ENCODE results near the gene RGMA.

RGMA gene

GRCh38 chr15:93081399-93081798 is 7.6 kb downstream of the RGMA start:
- Histone ChIP-seq H3K4me1 (ENCODE audit: control insufficient read depth, insufficient read depth, low read length, poor library complexity, severe bottlenecking) (no peaks in the 10 kb centered on the region), H3K4me3 (ENCODE audit: insufficient read depth, low read depth, low read length, poor library complexity, severe bottlenecking) (no peak overlapping the region), H3K27ac (ENCODE audit: insufficient read depth, low read length, poor library complexity, severe bottlenecking) (no peak overlapping the region), H3K9me3 (ENCODE audit: control insufficient read depth, low read length) (no peaks in the 10 kb centered on the region), H3K27me3 (replicated peaks; ENCODE audit: control insufficient read depth, insufficient read depth, low read length, poor library complexity, severe bottlenecking) (no peaks in the 10 kb centered on the region), H3K36me3 (ENCODE audit: control insufficient read depth, insufficient read depth, low read length) (no peaks in the 10 kb centered on the region)
- DNase-seq: no peak

DNA sequence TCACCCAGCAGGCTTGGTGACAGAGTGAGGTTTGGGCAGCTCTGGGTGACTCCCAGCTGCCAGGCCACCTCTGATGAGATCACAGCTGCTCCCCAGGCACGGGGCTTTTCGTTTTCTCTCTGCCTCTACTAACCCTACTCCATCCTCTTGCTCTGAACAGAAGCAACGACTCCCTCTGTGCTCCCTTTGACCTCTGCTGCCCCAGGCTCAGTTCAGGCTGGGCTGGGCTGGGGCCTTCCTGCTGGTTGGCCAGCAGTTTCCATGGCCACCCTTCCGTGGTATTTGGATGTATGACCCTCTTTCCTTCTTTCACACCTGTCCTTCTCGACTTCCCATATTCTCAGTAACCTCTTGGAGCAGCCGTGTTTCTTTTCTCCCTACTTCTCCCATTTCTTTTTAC is 8.6 kb downstream of the RGMA start:
- no peak overlapping the region for H3K4me3 ChIP-seq (ENCODE audit: insufficient read depth, low read depth, low read length, poor library complexity, severe bottlenecking)
- no peak for DNase-seq
- H3K27me3 ChIP-seq (replicated peaks; ENCODE audit: control insufficient read depth, insufficient read depth, low read length, poor library complexity, severe bottlenecking): no peaks in the 10 kb centered on the region
- H3K36me3 ChIP-seq (ENCODE audit: control insufficient read depth, insufficient read depth, low read length): no peaks in the 10 kb centered on the region
- H3K9me3 ChIP-seq (ENCODE audit: control insufficient read depth, low read length): no peaks in the 10 kb centered on the region
- no peaks in the 10 kb centered on the region for H3K4me1 ChIP-seq (ENCODE audit: control insufficient read depth, insufficient read depth, low read length, poor library complexity, severe bottlenecking)
- no peak overlapping the region for H3K27ac ChIP-seq (ENCODE audit: insufficient read depth, low read length, poor library complexity, severe bottlenecking)

DNA sequence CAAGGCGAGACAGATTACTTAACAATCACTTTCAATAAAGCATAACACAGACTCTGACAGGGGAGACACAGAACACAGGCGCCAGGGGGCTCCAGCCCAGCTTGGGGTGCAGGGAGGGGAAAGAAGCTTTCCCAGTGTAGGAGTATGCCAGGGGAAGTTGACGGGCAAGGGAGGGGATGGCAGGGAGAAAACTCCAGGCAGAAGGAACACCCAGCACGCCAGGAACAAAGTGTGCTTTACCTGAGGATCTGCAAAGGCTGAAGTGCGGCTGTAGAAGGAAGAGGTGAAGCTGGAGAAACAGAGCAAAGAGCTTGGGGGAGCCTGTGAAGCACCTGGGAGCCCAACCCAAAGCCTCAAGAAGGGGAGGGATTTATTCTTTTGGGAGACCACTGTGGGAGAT is 12.1 kb downstream of the RGMA start:
- H3K9me3 ChIP-seq (ENCODE audit: control insufficient read depth, low read length): no peaks in the 10 kb centered on the region
- H3K27me3 ChIP-seq (replicated peaks; ENCODE audit: control insufficient read depth, insufficient read depth, low read length, poor library complexity, severe bottlenecking): peaks cover 16% of the 10 kb centered on the region
- H3K4me1 ChIP-seq (ENCODE audit: control insufficient read depth, insufficient read depth, low read length, poor library complexity, severe bottlenecking): peaks cover 15% of the 10 kb centered on the region
- no peak overlapping the region for H3K4me3 ChIP-seq (ENCODE audit: insufficient read depth, low read depth, low read length, poor library complexity, severe bottlenecking)
- H3K27ac ChIP-seq (ENCODE audit: insufficient read depth, low read length, poor library complexity, severe bottlenecking): no peak overlapping the region
- DNase-seq: no peak
- no peaks in the 10 kb centered on the region for H3K36me3 ChIP-seq (ENCODE audit: control insufficient read depth, insufficient read depth, low read length)

DNA sequence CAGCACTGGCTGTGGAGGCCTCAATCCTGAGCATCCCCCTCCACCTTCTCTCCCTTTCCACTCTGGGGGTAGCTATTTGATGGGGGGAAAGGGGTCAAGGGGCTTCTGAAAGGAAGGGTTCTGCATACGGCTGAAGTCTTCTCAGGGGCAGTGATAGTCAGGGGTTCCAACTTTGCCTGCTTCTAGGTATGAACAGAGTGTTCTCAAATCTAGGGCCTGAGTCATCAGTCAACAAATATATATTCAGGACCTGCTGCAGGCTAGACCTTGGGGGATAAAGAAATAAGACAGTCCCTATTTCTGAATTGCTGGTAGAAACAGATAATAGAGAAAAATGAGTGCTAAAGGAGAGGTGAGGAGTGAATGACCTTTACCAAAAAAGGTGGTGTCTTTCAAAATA is 12.8 kb downstream of the RGMA start:
- H3K27ac ChIP-seq (ENCODE audit: insufficient read depth, low read length, poor library complexity, severe bottlenecking): no peak overlapping the region
- H3K36me3 ChIP-seq (ENCODE audit: control insufficient read depth, insufficient read depth, low read length): no peaks in the 10 kb centered on the region
- no peak for DNase-seq
- H3K9me3 ChIP-seq (ENCODE audit: control insufficient read depth, low read length): no peaks in the 10 kb centered on the region
- no peak overlapping the region for H3K4me3 ChIP-seq (ENCODE audit: insufficient read depth, low read depth, low read length, poor library complexity, severe bottlenecking)
- H3K4me1 ChIP-seq (ENCODE audit: control insufficient read depth, insufficient read depth, low read length, poor library complexity, severe bottlenecking): peaks cover 15% of the 10 kb centered on the region
- peaks cover 23% of the 10 kb centered on the region for H3K27me3 ChIP-seq (replicated peaks; ENCODE audit: control insufficient read depth, insufficient read depth, low read length, poor library complexity, severe bottlenecking)

GRCh38 chr15:93074599-93074998 is 14.4 kb downstream of the RGMA start:
- H3K27me3 ChIP-seq (replicated peaks; ENCODE audit: control insufficient read depth, insufficient read depth, low read length, poor library complexity, severe bottlenecking): peaks cover 27% of the 10 kb centered on the region
- H3K4me3 ChIP-seq (ENCODE audit: insufficient read depth, low read depth, low read length, poor library complexity, severe bottlenecking): no peak overlapping the region

DNA sequence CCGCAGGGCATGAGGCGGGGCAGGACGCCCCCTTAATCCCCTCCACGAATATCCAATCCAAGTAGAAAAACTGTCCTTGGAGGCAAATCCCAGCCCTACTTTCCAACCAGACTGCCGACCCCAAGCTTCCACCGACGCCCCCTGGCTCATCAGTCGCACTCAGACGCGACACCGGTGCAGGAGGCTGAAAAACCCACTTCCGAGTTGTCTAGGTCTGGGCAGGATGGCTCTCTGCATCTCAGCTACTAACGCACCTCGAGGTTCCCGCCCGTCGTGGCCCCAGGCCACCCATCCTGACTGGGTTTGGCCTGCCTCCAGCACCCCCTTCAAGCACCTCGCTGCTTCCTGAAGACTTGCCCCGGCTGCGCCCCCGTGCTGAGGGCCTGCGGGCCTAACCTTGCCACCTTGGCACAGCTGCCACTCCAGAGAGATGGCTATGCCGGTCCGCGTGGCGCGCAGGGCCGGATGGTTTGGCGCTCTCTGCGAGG is 15.5 kb downstream of the RGMA start:
- H3K4me3 ChIP-seq (ENCODE audit: insufficient read depth, low read depth, low read length, poor library complexity, severe bottlenecking): no peak overlapping the region
- DNase-seq: no peak
- H3K4me1 ChIP-seq (ENCODE audit: control insufficient read depth, insufficient read depth, low read length, poor library complexity, severe bottlenecking): peaks cover 15% of the 10 kb centered on the region
- no peaks in the 10 kb centered on the region for H3K36me3 ChIP-seq (ENCODE audit: control insufficient read depth, insufficient read depth, low read length)
- H3K27ac ChIP-seq (ENCODE audit: insufficient read depth, low read length, poor library complexity, severe bottlenecking): no peak overlapping the region
- H3K9me3 ChIP-seq (ENCODE audit: control insufficient read depth, low read length): no peaks in the 10 kb centered on the region
- peaks cover 27% of the 10 kb centered on the region for H3K27me3 ChIP-seq (replicated peaks; ENCODE audit: control insufficient read depth, insufficient read depth, low read length, poor library complexity, severe bottlenecking)

More at GRCh38 chr15:93074599-93074998, 14.4 kb downstream of the RGMA start:
- Histone ChIP-seq H3K36me3 (ENCODE audit: control insufficient read depth, insufficient read depth, low read length) (no peaks in the 10 kb centered on the region), H3K9me3 (ENCODE audit: control insufficient read depth, low read length) (no peaks in the 10 kb centered on the region), H3K4me1 (ENCODE audit: control insufficient read depth, insufficient read depth, low read length, poor library complexity, severe bottlenecking) (peaks cover 15% of the 10 kb centered on the region), H3K27ac (ENCODE audit: insufficient read depth, low read length, poor library complexity, severe bottlenecking) (no peak overlapping the region)
- DNase-seq: no peak

DNA sequence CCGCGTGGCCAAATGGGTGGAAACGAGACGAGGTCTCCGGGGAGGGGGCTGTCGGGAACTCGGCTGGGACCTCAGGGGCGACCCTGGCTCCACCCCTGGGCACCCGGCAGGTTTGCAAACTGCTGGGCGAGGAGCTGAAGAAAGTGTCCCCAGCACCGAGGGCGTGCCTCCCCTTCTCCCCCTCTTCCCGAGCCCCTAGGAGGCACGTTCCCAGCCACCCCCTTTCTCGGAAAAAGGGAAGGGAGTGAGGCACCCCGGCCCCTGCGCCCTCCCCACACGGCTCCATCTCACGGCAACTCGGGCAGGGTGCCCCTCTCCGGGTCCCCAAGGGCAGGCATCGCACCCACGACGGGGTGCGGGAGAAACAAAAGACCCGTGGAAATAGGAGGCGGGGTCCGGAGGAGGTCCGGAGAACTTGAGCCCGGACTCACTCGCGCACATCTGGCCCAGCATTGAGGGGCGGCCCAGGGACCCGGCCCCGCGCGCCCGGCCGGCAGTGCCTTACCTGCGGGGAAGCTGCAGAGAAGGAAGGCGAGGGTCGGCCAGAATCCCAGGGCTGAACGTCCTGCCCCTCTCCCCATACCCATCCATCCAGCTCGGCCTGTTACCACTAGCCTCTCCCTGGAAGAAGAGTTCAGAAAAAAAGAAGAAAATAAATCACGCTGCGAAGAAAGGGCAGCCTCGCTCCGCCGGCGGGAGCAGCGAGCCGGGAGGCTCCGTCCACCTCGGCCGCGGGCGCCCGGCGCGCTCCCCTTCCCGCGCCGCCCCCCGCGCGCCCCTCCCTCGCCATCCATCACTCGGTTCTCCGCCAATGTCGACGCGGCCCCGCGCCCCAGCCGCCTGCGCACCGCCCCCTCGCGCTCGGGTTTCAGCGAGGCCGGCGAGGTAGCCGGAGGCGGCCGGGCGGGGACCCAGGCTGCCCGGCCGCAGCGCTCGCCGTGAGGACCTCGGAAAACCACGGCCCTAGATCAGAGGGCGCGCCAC is 16.3 kb downstream of the RGMA start:
- Histone ChIP-seq H3K9me3 (ENCODE audit: control insufficient read depth, low read length) (no peaks in the 10 kb centered on the region), H3K27me3 (replicated peaks; ENCODE audit: control insufficient read depth, insufficient read depth, low read length, poor library complexity, severe bottlenecking) (peaks cover 27% of the 10 kb centered on the region), H3K4me1 (ENCODE audit: control insufficient read depth, insufficient read depth, low read length, poor library complexity, severe bottlenecking) (peaks cover 15% of the 10 kb centered on the region), H3K4me3 (ENCODE audit: insufficient read depth, low read depth, low read length, poor library complexity, severe bottlenecking) (no peak overlapping the region), H3K27ac (ENCODE audit: insufficient read depth, low read length, poor library complexity, severe bottlenecking) (no peak overlapping the region), H3K36me3 (ENCODE audit: control insufficient read depth, insufficient read depth, low read length) (no peaks in the 10 kb centered on the region)
- DNase-seq: no peak

- Histone ChIP-seq H3K27ac (ENCODE audit: insufficient read depth, low read length, poor library complexity, severe bottlenecking) (no peak overlapping the region), H3K4me3 (ENCODE audit: insufficient read depth, low read depth, low read length, poor library complexity, severe bottlenecking) (no peak overlapping the region), H3K4me1 (ENCODE audit: control insufficient read depth, insufficient read depth, low read length, poor library complexity, severe bottlenecking) (peaks cover 15% of the 10 kb centered on the region), H3K27me3 (replicated peaks; ENCODE audit: control insufficient read depth, insufficient read depth, low read length, poor library complexity, severe bottlenecking) (peaks cover 27% of the 10 kb centered on the region), H3K9me3 (ENCODE audit: control insufficient read depth, low read length) (no peaks in the 10 kb centered on the region), H3K36me3 (ENCODE audit: control insufficient read depth, insufficient read depth, low read length) (no peaks in the 10 kb centered on the region)
- DNase-seq: no peak
Measured at GRCh38 chr15:93072011-93072410, 17.0 kb downstream of the RGMA start.

- Histone ChIP-seq H3K27ac (ENCODE audit: insufficient read depth, low read length, poor library complexity, severe bottlenecking) (no peak overlapping the region), H3K27me3 (replicated peaks; ENCODE audit: control insufficient read depth, insufficient read depth, low read length, poor library complexity, severe bottlenecking) (peaks cover 27% of the 10 kb centered on the region), H3K9me3 (ENCODE audit: control insufficient read depth, low read length) (no peaks in the 10 kb centered on the region), H3K36me3 (ENCODE audit: control insufficient read depth, insufficient read depth, low read length) (no peaks in the 10 kb centered on the region), H3K4me1 (ENCODE audit: control insufficient read depth, insufficient read depth, low read length, poor library complexity, severe bottlenecking) (peaks cover 15% of the 10 kb centered on the region), H3K4me3 (ENCODE audit: insufficient read depth, low read depth, low read length, poor library complexity, severe bottlenecking) (no peak overlapping the region)
- no peak for DNase-seq
Measured at GRCh38 chr15:93071469-93071936, 17.5 kb downstream of the RGMA start.

GRCh38 chr15:93070551-93071296 is 18.3 kb downstream of the RGMA start:
- Histone ChIP-seq H3K4me1 (ENCODE audit: control insufficient read depth, insufficient read depth, low read length, poor library complexity, severe bottlenecking) (peaks cover 15% of the 10 kb centered on the region), H3K27me3 (replicated peaks; ENCODE audit: control insufficient read depth, insufficient read depth, low read length, poor library complexity, severe bottlenecking) (peaks cover 27% of the 10 kb centered on the region), H3K4me3 (ENCODE audit: insufficient read depth, low read depth, low read length, poor library complexity, severe bottlenecking) (no peak overlapping the region), H3K9me3 (ENCODE audit: control insufficient read depth, low read length) (no peaks in the 10 kb centered on the region), H3K36me3 (ENCODE audit: control insufficient read depth, insufficient read depth, low read length) (no peaks in the 10 kb centered on the region), H3K27ac (ENCODE audit: insufficient read depth, low read length, poor library complexity, severe bottlenecking) (no peak overlapping the region)
- no peak for DNase-seq
